ENCODE results near the gene PKP2.

The PKP2 gene

DNA sequence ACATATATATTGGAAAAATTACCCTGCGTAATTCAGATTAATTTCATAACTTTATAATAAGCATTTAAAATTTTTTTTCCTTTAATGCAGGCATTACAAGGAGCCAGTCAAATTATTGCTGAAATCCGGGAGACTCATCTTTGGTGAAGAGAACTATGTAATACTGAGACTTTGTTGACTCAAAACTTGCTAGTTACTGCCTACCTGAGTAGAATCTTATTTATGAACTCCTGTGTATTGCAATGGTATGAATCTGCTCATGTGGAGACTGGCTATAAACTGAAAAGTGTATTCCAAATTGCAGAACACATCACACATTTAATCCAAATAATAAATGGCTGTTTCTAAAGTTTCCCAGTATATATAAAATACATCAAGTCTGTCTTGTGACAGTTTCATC is 153.3 kb downstream of the PKP2 start:
- no peak for DNase-seq

DNA sequence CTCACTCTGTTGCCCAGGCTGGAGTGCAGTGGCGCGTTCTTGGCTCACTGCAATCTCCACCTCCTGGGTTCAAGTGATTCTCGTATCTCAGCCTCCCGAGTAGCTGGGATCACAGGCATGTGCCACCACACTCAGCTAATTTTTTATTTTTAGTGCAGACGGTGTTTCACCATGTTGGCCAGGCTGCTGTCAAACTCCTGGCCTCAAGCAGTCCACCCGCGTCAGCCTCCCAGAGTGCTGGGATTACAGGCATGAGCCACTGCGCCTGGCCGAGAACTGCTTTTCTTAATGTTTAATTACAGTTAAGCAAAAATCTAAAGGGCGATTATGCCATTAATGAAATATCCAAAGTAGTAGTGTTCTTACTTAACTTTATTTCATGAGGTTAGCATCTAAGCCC is 154.4 kb downstream of the PKP2 start:
- DNase-seq: no peak

Data from stimulated activated CD4-positive, alpha-beta T cell treated with anti-CD3 and anti-CD28 coated beads, Interleukin-2, amount 100 ng/mL, for 24 hours (primary cell).